Thoracic aorta (tissue), 2 donors: Measurements from ENCODE around the gene SRP9. TPM values are rescaled to one million over a fixed set of nuclear protein-coding genes. Genes with fewer than 3 reads are reported as not detected.

Experiments used
- ATAC-seq: fragments of 150-250 bp; one replicate; pipeline ENCODE4 v1.8.0; 2017; ENCODE audit warnings: low read depth; ENCODE audit not compliant: insufficient number of reproducible peaks, low FRiP score
- DNase-seq: peaks from one replicate; pipeline ENCODE4 v3.0.0-alpha.2; 2020; ENCODE audit warnings: low spot score
- H3K27ac ChIP-seq, 2 donors: fragments of 200-600 bp; sonication (generic); 1 replicate in 1 of 2; 2 replicates in 1 of 2; pipeline ENCODE4 v1.5.1; 2016; ENCODE audit warnings: mild to moderate bottlenecking in 2 of 2, moderate library complexity in 2 of 2
- H3K27me3 ChIP-seq: fragments of 200-600 bp; sonication (generic); replicated peaks from 2 replicates; pipeline ENCODE4 v1.6.0; 2016; ENCODE audit warnings: mild to moderate bottlenecking; ENCODE audit not compliant: insufficient read depth
- H3K36me3 ChIP-seq: fragments of 200-600 bp; sonication (generic); one replicate; pipeline ENCODE4 v1.5.1; 2016
- H3K4me1 ChIP-seq, 2 donors: fragments of 200-600 bp; sonication (generic); 1 replicate in 1 of 2; 2 replicates in 1 of 2; pipeline versions ENCODE4 v1.5.1 to v1.6.0; 2016; ENCODE audit warnings: low read depth in 2 of 2, mild to moderate bottlenecking in 1 of 2; ENCODE audit not compliant: control insufficient read depth in 1 of 2
- H3K4me3 ChIP-seq: fragments of 200-600 bp; sonication (generic); 2 replicates; pipeline ENCODE4 v1.5.1; 2016; ENCODE audit warnings: mild to moderate bottlenecking
- H3K9me3 ChIP-seq: fragments of 200-600 bp; sonication (generic); 2 replicates; pipeline ENCODE4 v1.5.1; 2016
- CTCF ChIP-seq: fragments of 200-600 bp; sonication (generic); IDR thresholded peaks from one replicate; pipeline ENCODE4 v1.5.1; 2019; ENCODE audit warnings: antibody characterized with exemption
- total RNA-seq, 2 donors: library from RNA; depleted of rRNA; stranded (reverse); fragments of >200 nt; gene quantifications; one replicate each; pipeline versions ENCODE4 v1.1.0 to v1.2.3, GENCODE V29; 2016

Gene SRP9
- total RNA-seq, 2 donors from 2014 or later: 130 to 131 TPM

GRCh38 chr1:225771661-225772322, 5.8 kb upstream of the SRP9 start:
- Histone ChIP-seq H3K4me3 (no peak overlapping the region), H3K36me3 (no peaks in the 10 kb centered on the region), H3K27ac (peak overlapping the region in 1 of 2 donors; percentile 35), H3K27me3 (no peaks in the 10 kb centered on the region), H3K4me1 (peaks cover 13 to 33% of the 10 kb centered on the region in 2 donors), H3K9me3 (no peaks in the 10 kb centered on the region)
- ATAC-seq: no peak
- no peak for TF ChIP-seq CTCF
- DNase-seq: no peak

- DNase-seq (peak; percentile 62), ATAC-seq (no peak)
- Histone ChIP-seq H3K4me1 (peaks cover 11 to 33% of the 10 kb centered on the region in 2 donors), H3K9me3 (no peaks in the 10 kb centered on the region), H3K27me3 (no peaks in the 10 kb centered on the region), H3K27ac (no peak overlapping the region), H3K36me3 (no peaks in the 10 kb centered on the region), H3K4me3 (no peak overlapping the region)
- peak; percentile 83 for TF ChIP-seq CTCF
These were observed 5.3 kb upstream of the SRP9 start for GRCh38 chr1:225772323-225772768.

GRCh38 chr1:225772848-225773247, 4.8 kb upstream of the SRP9 start:
- H3K4me1 ChIP-seq: peaks cover 7 to 29% of the 10 kb centered on the region in 2 donors

DNA sequence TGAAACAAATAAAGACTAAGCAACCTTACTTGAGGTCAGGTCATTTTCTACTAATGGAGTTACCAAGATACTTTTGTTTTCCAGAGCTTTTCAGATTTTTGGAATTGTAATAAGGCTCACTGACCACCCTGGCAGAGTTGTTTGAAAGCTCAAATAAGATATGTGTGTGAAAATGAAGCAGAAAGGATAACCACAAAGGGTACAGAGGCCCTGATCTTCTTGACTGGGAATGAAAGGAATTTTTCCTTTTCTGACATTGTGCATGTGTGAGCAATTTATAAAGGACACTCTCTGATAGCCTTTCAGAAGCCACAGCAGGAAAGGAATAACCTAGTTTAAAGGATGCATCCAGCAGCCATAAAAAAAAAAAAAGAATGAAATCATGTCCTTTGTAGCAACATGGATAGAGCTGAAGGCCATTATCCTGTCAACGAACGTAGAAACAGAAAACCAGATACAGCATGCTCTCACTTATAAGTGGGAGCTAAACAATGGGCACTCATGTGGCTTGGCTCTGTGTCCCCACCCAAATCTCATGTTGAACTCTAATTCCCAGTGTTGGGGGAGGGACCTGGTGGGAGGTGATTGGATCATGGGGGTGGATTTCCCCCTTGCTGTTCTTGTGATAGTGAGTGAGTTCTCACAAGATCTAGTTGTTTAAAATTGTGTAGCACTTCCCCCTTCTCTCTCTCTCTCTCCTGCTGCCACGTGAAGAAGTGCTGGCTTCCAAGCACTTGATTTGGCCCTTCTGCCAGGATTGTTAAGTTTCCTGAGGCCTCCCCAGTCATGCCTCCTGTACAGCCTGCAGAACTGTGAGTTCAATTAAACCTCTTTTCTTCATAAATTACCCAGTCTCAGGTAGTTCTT, 3.1 kb upstream of the SRP9 start:
- DNase-seq (no peak), ATAC-seq (no peak)
- Histone ChIP-seq H3K4me1 (peaks cover 14 to 29% of the 10 kb centered on the region in 2 donors), H3K4me3 (no peak overlapping the region), H3K36me3 (no peaks in the 10 kb centered on the region), H3K27me3 (no peaks in the 10 kb centered on the region), H3K9me3 (no peaks in the 10 kb centered on the region), H3K27ac (no peak overlapping the region)
- no peak for TF ChIP-seq CTCF

More at GRCh38 chr1:225772848-225773247, 4.8 kb upstream of the SRP9 start:
- no peaks in the 10 kb centered on the region for H3K27me3 ChIP-seq
- H3K27ac ChIP-seq: no peak overlapping the region
- no peaks in the 10 kb centered on the region for H3K9me3 ChIP-seq
- no peak for TF ChIP-seq CTCF
- no peaks in the 10 kb centered on the region for H3K36me3 ChIP-seq
- no peak for DNase-seq
- no peak for ATAC-seq
- H3K4me3 ChIP-seq: no peak overlapping the region

DNA sequence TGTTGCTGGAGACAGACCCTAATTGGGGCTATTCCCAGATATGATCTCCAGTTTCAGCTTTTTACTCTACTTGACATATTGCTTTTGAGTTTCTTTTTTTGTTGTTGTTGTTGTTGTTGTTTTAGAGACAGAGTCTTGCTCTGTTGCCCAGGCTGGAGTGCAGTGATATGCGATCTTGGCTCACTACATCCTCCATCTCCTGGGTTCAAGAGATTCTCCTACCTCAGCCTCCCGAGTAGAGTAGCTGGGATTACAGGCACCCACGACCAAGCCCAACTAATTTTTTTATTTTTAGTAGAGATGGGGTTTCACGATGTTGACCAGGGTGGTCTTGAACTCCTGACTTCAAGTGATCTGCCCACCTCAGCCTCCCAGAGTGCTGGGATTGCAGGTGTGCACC, 1.3 kb upstream of the SRP9 start:
- Histone ChIP-seq H3K27me3 (no peaks in the 10 kb centered on the region), H3K36me3 (no peaks in the 10 kb centered on the region), H3K27ac (no peak overlapping the region), H3K4me3 (no peak overlapping the region), H3K9me3 (no peaks in the 10 kb centered on the region), H3K4me1 (peaks cover 29 to 47% of the 10 kb centered on the region in 2 donors)
- TF ChIP-seq CTCF: no peak
- ATAC-seq: no peak
- no peak for DNase-seq
